ENCODE results near the gene TRPM1.

TRPM1 gene

DNA sequence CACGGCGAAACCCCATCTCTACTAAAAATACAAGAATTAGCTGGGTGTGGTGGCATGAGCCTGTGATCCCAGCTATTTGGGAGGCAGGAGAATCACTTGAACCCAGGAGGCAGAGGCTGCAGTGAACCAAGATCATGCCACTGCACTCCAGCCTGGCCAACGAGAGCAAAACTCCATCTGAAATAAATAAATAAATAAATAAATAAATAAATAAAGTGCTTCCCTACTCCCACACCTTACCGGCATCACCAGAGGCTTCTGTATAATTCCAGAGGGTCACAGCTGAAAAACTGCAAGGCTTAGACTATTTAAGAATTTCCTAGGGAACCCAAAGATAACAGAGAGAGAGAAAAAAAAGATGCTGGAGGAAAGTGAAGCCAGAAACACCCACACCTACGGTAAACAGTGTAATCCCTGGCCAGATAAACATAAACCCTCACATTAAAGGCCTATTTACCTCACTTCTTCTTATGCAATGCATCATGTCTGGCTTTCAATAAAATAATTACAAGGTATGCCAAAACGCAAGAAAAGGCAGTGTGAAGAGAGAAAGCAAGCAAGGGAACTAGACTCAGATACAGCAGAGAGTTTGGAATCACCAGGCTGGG is 15.0 kb upstream of the TRPM1 start:
- DNase-seq (ENCODE audit: extremely low read depth, insufficient read length), result no peak
- H3K36me3 ChIP-seq (ENCODE audit: control insufficient read depth, insufficient read depth, low read length), result no peaks in the 10 kb centered on the region
- H3K27me3 ChIP-seq (replicated peaks; ENCODE audit: control insufficient read depth, insufficient read depth, low read length), result no peaks in the 10 kb centered on the region
- TF ChIP-seq, protein P1, sequence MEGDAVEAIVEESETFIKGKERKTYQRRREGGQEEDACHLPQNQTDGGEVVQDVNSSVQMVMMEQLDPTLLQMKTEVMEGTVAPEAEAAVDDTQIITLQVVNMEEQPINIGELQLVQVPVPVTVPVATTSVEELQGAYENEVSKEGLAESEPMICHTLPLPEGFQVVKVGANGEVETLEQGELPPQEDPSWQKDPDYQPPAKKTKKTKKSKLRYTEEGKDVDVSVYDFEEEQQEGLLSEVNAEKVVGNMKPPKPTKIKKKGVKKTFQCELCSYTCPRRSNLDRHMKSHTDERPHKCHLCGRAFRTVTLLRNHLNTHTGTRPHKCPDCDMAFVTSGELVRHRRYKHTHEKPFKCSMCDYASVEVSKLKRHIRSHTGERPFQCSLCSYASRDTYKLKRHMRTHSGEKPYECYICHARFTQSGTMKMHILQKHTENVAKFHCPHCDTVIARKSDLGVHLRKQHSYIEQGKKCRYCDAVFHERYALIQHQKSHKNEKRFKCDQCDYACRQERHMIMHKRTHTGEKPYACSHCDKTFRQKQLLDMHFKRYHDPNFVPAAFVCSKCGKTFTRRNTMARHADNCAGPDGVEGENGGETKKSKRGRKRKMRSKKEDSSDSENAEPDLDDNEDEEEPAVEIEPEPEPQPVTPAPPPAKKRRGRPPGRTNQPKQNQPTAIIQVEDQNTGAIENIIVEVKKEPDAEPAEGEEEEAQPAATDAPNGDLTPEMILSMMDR (IDR thresholded peaks at IDR 0.05; ENCODE audit: insufficient read depth, low read length, poor library complexity, severe bottlenecking), result no peak
- no peak overlapping the region for H3K4me3 ChIP-seq (replicated peaks; ENCODE audit: low read depth, low read length)

DNA sequence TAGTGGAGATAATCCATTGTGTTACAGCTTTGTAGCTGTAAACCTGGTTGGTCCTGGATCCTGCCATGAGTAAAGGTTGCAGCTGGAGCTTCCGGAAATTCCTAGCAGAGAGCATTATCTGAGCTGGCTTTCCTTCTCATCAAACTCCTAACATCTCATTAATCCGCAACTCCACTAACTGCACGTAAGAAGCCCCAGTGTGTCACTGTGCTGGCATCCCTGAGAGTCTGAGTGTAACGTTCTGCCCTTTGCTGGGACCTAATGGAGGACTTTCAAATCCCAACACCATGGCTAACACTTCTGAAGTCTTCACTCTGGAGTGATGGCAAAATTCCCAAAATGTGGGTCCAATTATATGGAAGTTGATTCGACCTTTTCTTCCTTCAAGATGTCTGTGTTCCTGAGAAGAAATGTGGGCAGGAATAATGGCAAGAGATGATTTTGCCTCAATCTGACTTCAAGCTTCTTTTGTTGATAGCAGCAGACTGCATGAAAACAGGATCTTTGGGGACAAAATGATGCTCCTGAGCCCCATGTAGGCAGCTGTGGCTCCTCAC is 9.6 kb upstream of the TRPM1 start:
- H3K4me3 ChIP-seq (replicated peaks; ENCODE audit: low read depth, low read length), result no peak overlapping the region
- no peak for DNase-seq (ENCODE audit: extremely low read depth, insufficient read length)
- TF ChIP-seq, protein P1 (IDR thresholded peaks at IDR 0.05; ENCODE audit: insufficient read depth, low read length, poor library complexity, severe bottlenecking), result no peak
- no peaks in the 10 kb centered on the region for H3K36me3 ChIP-seq (ENCODE audit: control insufficient read depth, insufficient read depth, low read length)
- no peaks in the 10 kb centered on the region for H3K27me3 ChIP-seq (replicated peaks; ENCODE audit: control insufficient read depth, insufficient read depth, low read length)

DNA sequence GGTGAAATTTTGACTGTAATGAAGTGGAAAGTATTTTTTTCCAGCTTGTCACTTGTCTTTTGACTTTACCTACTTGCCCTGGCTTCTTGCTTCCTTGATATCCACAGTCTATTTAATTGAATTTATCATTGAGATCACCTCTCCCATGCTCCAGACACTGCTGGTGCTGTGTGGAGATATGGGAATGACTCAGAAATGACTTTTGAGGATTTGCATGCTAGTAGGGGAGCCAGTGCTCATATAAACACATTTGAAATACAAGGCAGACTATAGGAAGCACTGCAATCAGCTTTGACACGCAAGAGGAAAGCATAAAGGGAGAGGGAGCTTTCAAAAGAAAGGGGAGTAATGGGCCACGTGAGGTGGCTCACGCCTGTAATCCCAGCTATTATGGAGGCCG is 7.3 kb upstream of the TRPM1 start:
- no peak overlapping the region for H3K4me3 ChIP-seq (replicated peaks; ENCODE audit: low read depth, low read length)
- TF ChIP-seq, protein P1 (IDR thresholded peaks at IDR 0.05; ENCODE audit: insufficient read depth, low read length, poor library complexity, severe bottlenecking), result no peak
- no peaks in the 10 kb centered on the region for H3K27me3 ChIP-seq (replicated peaks; ENCODE audit: control insufficient read depth, insufficient read depth, low read length)
- no peak for DNase-seq (ENCODE audit: extremely low read depth, insufficient read length)
- H3K36me3 ChIP-seq (ENCODE audit: control insufficient read depth, insufficient read depth, low read length), result no peaks in the 10 kb centered on the region

DNA sequence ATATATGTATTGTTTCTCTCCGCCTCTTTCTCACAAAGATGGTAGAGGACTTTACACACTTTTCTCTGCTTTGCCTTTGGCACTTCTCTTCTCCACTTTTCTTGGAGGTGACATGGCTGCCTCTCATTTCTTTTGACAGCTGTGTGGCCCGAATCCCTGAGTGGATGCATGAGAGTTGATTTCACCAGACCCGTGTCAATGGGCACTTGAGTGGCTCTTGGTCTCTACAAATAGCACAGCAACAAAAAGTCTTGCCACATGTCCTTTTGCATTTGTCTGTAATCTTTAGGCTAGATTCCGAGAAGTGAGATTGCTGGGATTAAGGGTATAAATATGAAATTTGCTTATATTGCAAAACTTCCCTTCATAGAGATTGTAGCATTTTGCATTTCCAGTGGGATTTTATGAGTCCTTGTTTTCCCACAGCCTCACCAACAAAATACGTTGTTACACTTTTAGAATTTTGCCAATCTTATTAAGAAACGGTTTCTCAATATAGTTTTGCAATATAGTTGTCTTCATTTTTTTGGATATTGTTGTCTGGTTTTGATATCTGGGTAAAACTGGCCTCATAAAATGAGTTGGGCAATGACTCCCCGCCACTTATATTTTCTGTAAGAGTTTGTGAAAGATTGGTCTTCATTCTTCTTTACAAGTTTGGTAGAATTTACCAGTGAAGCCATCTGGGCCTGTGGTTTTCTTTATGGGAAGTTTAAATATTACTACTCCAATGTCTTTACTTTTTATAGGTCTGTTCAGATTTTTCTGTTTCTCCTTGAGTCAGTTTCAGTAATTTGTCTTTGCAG is 5.2 kb upstream of the TRPM1 start:
- no peaks in the 10 kb centered on the region for H3K36me3 ChIP-seq (ENCODE audit: control insufficient read depth, insufficient read depth, low read length)
- H3K4me3 ChIP-seq (replicated peaks; ENCODE audit: low read depth, low read length), result no peak overlapping the region
- no peaks in the 10 kb centered on the region for H3K27me3 ChIP-seq (replicated peaks; ENCODE audit: control insufficient read depth, insufficient read depth, low read length)
- DNase-seq (ENCODE audit: extremely low read depth, insufficient read length), result no peak
- TF ChIP-seq, protein P1 (IDR thresholded peaks at IDR 0.05; ENCODE audit: insufficient read depth, low read length, poor library complexity, severe bottlenecking), result no peak

- Histone ChIP-seq H3K36me3 (ENCODE audit: control insufficient read depth, insufficient read depth, low read length) (no peaks in the 10 kb centered on the region), H3K4me3 (replicated peaks; ENCODE audit: low read depth, low read length) (no peak overlapping the region), H3K27me3 (replicated peaks; ENCODE audit: control insufficient read depth, insufficient read depth, low read length) (no peaks in the 10 kb centered on the region)
- TF ChIP-seq, protein P1 (IDR thresholded peaks at IDR 0.05; ENCODE audit: insufficient read depth, low read length, poor library complexity, severe bottlenecking), result no peak
- no peak for DNase-seq (ENCODE audit: extremely low read depth, insufficient read length)
Measured at GRCh38 chr15:31104003-31104402, 2.5 kb upstream of the TRPM1 start.
